Suppressor macrophage (primary cell): ENCODE results near the gene UBC.
"Not testable (repeated sequence)": the region's sequence is repeated elsewhere in the genome, so short reads cannot be mapped to it uniquely, and the experiment has no call there.

Experiments used
- DNase-seq, 4 experiments: peaks; one replicate each; pipeline ENCODE4 v3.0.0-alpha.2; 2020 to 2022

The UBC gene

DNA sequence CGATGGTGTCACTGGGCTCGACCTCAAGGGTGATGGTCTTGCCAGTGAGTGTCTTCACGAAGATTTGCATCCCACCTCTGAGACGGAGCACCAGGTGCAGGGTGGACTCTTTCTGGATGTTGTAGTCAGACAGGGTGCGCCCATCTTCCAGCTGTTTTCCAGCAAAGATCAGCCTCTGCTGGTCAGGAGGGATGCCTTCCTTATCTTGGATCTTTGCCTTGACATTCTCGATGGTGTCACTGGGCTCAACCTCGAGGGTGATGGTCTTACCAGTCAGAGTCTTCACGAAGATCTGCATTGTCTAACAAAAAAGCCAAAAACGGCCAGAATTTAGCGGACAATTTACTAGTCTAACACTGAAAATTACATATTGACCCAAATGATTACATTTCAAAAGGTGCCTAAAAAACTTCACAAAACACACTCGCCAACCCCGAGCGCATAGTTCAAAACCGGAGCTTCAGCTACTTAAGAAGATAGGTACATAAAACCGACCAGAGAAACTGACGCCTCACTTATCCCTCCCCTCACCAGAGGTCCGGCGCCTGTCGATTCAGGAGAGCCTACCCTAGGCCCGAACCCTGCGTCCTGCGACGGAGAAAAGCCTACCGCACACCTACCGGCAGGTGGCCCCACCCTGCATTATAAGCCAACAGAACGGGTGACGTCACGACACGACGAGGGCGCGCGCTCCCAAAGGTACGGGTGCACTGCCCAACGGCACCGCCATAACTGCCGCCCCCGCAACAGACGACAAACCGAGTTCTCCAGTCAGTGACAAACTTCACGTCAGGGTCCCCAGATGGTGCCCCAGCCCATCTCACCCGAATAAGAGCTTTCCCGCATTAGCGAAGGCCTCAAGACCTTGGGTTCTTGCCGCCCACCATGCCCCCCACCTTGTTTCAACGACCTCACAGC is 717 bp downstream of the UBC start:
- DNase-seq = peak; percentile 79 to 90 (median 87)

GRCh38 chr12:124912529-124913287 is 1.7 kb downstream of the UBC start:
- DNase-seq = peak in 1 of 4 experiments; percentile 25

GRCh38 chr12:124911521-124911920 is 2.9 kb downstream of the UBC start:
- peak in 1 of 4 experiments; percentile 17 for DNase-seq

GRCh38 chr12:124910561-124911478 is 3.6 kb downstream of the UBC start:
- DNase-seq = peak in 3 of 4 experiments; percentile 27 to 43 (median 37)

DNA sequence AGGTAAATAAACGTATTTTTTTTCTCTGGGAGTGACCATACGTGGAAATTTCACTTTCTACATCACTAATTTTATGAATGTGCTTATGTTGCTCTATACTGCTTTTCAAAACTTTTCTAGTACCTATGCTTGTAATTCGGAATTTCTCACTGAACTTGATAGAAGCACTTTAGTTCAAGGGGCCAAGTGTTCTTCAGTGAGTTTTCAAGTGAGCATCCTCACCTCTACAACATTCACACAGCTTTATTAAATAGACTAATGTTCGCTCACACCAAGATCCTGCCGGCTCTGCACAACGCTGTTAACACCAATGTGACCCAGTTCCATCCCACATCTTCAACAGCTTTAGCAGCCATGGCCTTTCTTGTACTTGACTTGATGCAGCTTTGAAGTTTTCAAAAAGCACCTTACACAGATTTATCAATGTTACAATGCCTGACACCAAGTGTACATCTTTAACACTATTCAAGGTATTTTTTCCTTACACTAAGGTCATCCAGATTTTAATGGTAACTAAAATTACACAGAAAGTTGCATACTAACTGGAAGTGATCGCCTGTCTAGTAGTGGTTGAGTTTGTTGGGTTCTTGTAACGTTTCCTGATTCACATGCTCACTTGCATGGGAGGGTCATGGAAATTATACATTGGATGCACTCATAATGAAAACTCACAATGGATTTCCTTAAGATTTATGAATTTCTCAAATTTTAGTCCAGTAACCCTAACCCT is 4.5 kb downstream of the UBC start:
- DNase-seq = peak in 3 of 4 experiments; percentile 43 to 58 (median 49)

GRCh38 chr12:124906606-124907261 is 7.7 kb downstream of the UBC start:
- peak; percentile 93 to 96 (median 94) for DNase-seq

DNA sequence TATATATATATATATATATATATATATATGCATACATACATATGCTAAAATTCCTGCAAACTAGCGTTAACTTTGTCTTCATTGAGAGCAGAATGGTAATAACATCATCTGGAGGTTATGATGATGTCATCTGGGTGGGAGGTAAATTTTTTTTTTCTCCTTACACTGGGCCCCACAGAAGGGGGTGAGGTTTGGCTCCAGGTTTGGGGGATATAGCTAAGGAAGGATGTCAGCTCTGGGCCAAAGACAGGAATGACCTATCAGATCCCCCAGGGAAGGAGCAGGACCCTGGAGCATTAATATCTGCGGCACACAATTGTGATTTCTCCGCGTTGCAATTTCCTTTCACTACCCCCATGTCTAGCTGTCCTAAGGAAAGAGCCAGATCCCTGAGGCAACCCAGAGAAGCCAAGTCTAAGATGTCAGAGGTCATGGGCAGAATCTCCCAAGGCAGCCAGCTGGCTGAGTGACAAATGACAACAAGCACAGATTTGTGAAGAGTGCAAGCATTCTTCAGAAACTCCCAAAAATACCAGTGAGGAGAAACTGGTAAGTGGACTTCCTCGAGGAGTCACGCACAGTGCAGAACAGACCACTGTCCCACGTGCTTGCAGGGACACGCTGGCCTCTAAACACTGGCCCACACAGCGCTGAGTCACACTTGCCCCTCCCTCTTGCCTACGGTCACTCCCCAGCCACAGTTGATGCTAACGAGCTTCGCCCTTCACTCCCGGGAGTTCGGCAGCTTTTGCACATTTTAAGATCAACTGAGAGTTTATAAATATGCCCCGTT is 9.9 kb downstream of the UBC start:
- DNase-seq = peak; percentile 89 to 97 (median 96)

- DNase-seq = peak in 1 of 4 experiments; percentile 47
Measured at GRCh38 chr12:124902916-124903315, 11.5 kb downstream of the UBC start.

DNA sequence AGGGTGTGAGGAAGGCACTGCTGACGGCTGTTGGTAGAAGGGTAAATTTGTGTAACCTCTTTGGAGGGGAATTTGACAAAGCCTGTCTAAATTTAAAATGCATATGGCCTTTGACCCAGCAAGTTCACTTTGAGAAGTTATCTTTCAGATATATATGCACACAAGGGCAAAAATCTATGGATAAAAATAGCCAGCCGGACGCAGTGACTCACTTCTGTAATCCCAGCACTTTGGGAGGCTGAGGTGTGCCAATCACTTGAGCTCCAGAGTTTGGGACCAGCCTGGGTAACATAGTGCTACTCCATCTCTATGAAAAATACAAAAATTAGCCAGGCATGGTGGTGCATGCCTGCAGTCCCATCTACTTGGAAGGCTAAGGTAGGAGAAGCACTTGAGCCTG is 13.4 kb downstream of the UBC start:
- peak in 2 of 4 experiments; percentile 24 to 50 for DNase-seq

DNA sequence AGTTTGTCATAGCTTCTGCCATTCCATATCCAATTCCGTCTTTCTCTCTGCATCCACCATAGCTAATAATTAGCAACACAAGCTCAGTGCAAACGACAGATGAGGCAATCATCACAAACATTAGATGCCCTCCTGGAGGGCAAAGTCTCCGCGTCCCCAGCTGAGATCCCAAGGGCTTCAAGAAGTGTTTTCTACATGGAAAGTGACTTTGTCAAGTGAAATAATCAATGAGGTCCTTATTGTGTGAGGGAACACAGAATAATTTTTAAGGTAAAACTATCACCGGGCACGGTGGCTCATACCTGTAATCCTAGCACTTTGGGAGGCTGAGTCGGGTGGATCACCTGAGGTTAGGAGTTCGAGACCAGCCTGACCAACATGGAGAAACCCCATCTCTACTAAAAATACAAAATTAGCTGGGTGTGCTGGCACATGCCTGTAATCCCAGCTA is 14.1 kb downstream of the UBC start:
- DNase-seq = not testable (repeated sequence)

- no peak for DNase-seq
Measured at GRCh38 chr12:124898923-124899294, 15.5 kb downstream of the UBC start.

- DNase-seq = peak; percentile 53 to 79 (median 73)
Measured at GRCh38 chr12:124898200-124898922, 16.1 kb downstream of the UBC start.

GRCh38 chr12:124896461-124896860 is 18.0 kb downstream of the UBC start:
- no peak for DNase-seq

GRCh38 chr12:124893792-124894516 is 20.5 kb downstream of the UBC start:
- DNase-seq = no peak

- no peak for DNase-seq
Measured at GRCh38 chr12:124888260-124888659, 26.2 kb downstream of the UBC start.

GRCh38 chr12:124887766-124888165 is 26.7 kb downstream of the UBC start:
- DNase-seq = not testable (repeated sequence)

GRCh38 chr12:124884587-124885438 is 29.6 kb downstream of the UBC start:
- peak in 1 of 4 experiments; percentile 32 for DNase-seq
